GM12878 (cell line): ENCODE measurements around the gene NTRK3. TPM values are rescaled to one million over a fixed set of nuclear protein-coding genes. Genes with fewer than 3 reads are reported as not detected.

Experiments used
- CEBPB ChIP-seq, 2 experiments: fragments of 150-350 bp in 1 of 2; IDR thresholded peaks; 2 replicates each; pipeline ENCODE4 v1.6.1; 2012 to 2014; ENCODE audit warnings: low read depth in 2 of 2, low read length in 2 of 2, borderline replicate concordance in 1 of 2, inconsistent platforms in 1 of 2
- CHD1 ChIP-seq: IDR thresholded peaks from 2 replicates; pipeline ENCODE4 v1.6.1; 2012; ENCODE audit warnings: low read depth, low read length, improper control_type of control experiment
- CUX1 ChIP-seq: IDR thresholded peaks from 2 replicates; pipeline ENCODE4 v1.6.1; 2012; ENCODE audit warnings: improper control_type of control experiment, low read depth, low read length; ENCODE audit not compliant: insufficient replicate concordance
- ELK1 ChIP-seq: IDR thresholded peaks from 2 replicates; pipeline ENCODE4 v1.6.1; 2012; ENCODE audit warnings: low read depth, low read length, improper control_type of control experiment
- HDAC2 ChIP-seq: fragments of 200-600 bp; sonication (generic); IDR thresholded peaks from 2 replicates; pipeline ENCODE4 v1.6.1; 2017
- IRF5 ChIP-seq: fragments of 450-650 bp; IDR thresholded peaks from 2 replicates; pipeline ENCODE4 v1.6.1; 2017; ENCODE audit warnings: borderline replicate concordance
- KAT2A ChIP-seq: conservative IDR thresholded peaks from 2 replicates; pipeline ENCODE4 v1.6.1; 2011; ENCODE audit warnings: low read depth, low read length; ENCODE audit not compliant: control insufficient read depth
- NBN ChIP-seq: fragments of 450-650 bp; IDR thresholded peaks from 2 replicates; pipeline ENCODE4 v1.6.1; 2016
- POLR2A ChIP-seq: IDR thresholded peaks from 2 replicates; pipeline ENCODE4 v1.6.1; 2011; ENCODE audit warnings: low read depth, mild to moderate bottlenecking, low read length
- RCOR1 ChIP-seq: conservative IDR thresholded peaks from 2 replicates; pipeline ENCODE4 v1.6.1; 2012; ENCODE audit warnings: low read depth, low read length, improper control_type of control experiment
- SMAD5 ChIP-seq: IDR thresholded peaks from 2 replicates; pipeline ENCODE4 v1.6.1; 2016; ENCODE audit warnings: antibody characterized with exemption, low read depth
- STAT1 ChIP-seq: fragments of 450-650 bp; conservative IDR thresholded peaks from 2 replicates; pipeline ENCODE4 v1.6.1; 2014; ENCODE audit warnings: antibody characterized with exemption, mild to moderate bottlenecking
- ZBED1 ChIP-seq: IDR thresholded peaks from 2 replicates; pipeline ENCODE4 v1.6.1; 2016; ENCODE audit warnings: borderline replicate concordance
- ZSCAN29 ChIP-seq: fragments of 450-650 bp; IDR thresholded peaks from 2 replicates; pipeline ENCODE4 v1.6.1; 2017; ENCODE audit warnings: mild to moderate bottlenecking, moderate library complexity
- polyA plus RNA-seq, 11 experiments: library from polyadenylated mRNA; depleted of rRNA in 4 of 11; unstranded in 6 of 11; stranded (reverse) in 5 of 11; fragments of >200 nt; fragmentation: Nextera tagmentation in 4 of 11; fragmentation: Illumina TruSeq in 1 of 11; extraction: Ambion mirVana in 4 of 11; extraction: Trizol in 1 of 11; gene quantifications; 1 replicate in 1 of 11; 2 replicates in 10 of 11; pipeline versions ENCODE4 v1.2.1 to v1.2.3, GENCODE V29; 2011 to 2016; ENCODE audit warnings: inconsistent platforms in 2 of 11, missing spikeins in 2 of 11, low read depth in 1 of 11
- total RNA-seq, 4 experiments: library from RNA; depleted of rRNA in 3 of 4; stranded (reverse); fragments of >200 nt in 3 of 4; fragmentation: Illumina TruSeq in 1 of 4; extraction: Trizol in 1 of 4; gene quantifications; 2 replicates each; pipeline versions ENCODE4 v1.2.1 to v1.2.3, GENCODE V29; 2013 to 2021

NTRK3 gene
- total and polyA plus RNA-seq, 10 of the 15 experiments (the other 5 are each of a cell fraction or from before 2014, with no cell fraction given), result not detected

GRCh38 chr15:88246081-88246480 is 10.5 kb downstream of the NTRK3 start (continued):
- no peak for TF ChIP-seq CUX1
- no peak for TF ChIP-seq STAT1
- no peak for TF ChIP-seq KAT2A
- TF ChIP-seq ZSCAN29, result no peak
- TF ChIP-seq HDAC2, result no peak
- TF ChIP-seq CEBPB (IDR thresholded peaks at IDR 0.05; ENCODE audit: borderline replicate concordance in 1 of 2, low read depth in 2 of 2, low read length in 2 of 2), result no peak
- TF ChIP-seq ELK1, result no peak
- TF ChIP-seq RCOR1, result no peak
- no peak for TF ChIP-seq POLR2A
- TF ChIP-seq SMAD5, result no peak
- no peak for TF ChIP-seq ZBED1
- no peak for TF ChIP-seq NBN
- no peak for TF ChIP-seq CHD1
- TF ChIP-seq IRF5, result no peak
